IPS DF 19.7 (cell line): Measurements from ENCODE around the gene GYPC.
"Not testable (repeated sequence)": the region's sequence is repeated elsewhere in the genome, so short reads cannot be mapped to it uniquely, and the experiment has no call there.

Experiments used
- DNase-seq: peaks from one replicate; pipeline ENCODE4 v3.0.0-alpha.2; 2013; ENCODE audit warnings: low read depth, low spot score

The GYPC gene

DNA sequence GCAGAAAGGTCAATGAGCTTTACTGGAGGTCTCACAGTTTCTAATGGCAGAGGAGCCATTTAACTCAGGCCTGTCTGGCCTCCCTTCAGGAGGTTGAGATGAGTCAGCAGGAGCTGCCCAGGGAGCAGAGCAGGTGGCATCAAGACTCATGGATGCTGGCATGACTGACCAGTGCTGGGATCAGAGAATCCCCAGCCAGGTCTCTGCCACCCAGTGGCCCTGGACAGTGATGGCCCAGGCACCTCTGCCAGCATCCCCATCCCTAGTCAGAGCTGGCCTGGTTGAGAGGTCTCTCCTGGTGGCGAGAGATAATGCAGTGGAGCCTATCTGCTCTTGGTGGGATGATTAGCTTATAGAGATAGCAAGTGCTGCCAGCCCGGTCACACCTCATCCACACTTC, 43.1 kb downstream of the GYPC start:
- no peak for DNase-seq

DNA sequence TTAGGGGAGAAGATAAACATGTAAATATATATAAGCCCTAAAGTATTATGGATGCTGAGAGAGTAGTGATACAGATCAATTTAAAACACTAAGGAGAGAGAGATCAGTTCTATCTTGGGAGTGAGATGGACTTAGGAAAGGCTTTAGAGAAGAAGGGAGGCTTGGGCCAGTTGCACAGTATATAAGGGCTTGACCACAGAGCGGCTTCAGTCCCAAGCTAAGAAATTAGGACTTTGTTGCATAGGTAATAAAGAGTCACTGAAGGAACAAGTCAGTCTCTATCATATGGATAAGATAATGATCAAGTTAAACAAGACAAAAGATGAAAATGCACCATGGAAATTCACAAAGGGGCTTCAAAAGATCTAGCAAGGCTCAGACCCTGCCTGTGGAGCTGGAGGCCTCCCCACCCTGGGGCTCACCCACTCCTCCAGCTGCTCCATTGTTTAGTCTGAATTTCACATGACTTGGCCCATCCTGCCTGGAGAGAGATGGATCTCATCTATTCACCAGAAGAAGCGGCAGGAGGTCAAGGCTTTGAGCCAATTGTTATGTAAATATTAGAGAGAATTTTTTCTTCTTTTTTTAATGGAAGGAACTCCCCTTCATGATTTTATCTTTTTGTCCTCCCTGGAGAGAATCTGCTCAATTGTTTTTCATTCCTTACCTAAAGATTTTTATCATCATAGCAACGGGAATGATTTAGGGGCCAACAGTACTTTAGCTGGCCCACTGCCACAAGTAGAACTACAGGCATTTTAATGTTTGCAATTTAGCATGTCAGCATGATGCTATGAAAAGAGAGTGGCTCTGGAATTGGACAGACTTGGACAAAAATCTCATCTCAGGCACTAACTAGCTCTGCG, 44.0 kb downstream of the GYPC start:
- DNase-seq: no peak

DNA sequence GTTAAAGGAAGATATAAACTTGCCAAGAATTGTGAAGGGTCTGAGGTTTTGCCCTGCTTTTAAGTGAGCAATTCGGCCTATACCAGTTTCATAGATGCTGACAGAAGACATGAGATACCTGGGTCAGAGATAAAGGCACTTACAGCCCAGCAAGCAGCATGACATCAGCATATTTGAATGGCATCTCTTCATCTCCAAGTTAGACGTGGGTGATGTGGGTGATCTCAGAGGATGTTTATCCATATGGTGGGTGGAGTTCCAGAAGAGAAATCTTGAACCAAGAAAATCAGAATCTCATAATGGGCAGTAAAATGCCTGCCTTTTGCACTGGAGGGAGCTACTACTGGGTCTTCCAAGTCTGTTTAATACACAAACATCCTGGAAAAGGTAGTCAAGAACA, 44.7 kb downstream of the GYPC start:
- no peak for DNase-seq

- no peak for DNase-seq
Observed at GRCh38 chr2:126703311-126703710, 47.4 kb downstream of the GYPC start.

- no peak for DNase-seq
Observed at GRCh38 chr2:126704434-126705160, 48.6 kb downstream of the GYPC start.

GRCh38 chr2:126707191-126707590, 51.2 kb downstream of the GYPC start:
- DNase-seq: no peak

DNA sequence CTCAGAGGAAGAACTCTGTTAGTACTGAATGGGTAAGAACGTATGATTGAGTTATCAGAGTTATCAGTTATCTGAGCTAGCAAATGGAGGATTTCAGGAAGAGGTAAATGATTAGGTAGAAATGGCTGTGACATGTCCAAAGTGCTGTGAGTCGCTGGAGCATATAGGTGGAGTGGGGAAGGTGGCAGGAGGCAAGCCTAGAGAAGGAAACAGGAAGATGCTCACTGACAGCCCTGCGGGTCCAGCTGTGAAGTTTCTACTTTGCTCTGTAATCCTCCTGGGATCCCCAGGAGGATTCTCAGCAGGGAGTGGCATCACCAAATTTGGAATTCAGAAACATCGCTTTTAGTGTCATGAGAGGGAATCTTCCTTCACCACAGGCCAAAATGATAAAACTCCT, 52.0 kb downstream of the GYPC start:
- DNase-seq: no peak

- DNase-seq: no peak
Observed at GRCh38 chr2:126714191-126714965, 58.4 kb downstream of the GYPC start.

GRCh38 chr2:126715111-126715510, 59.2 kb downstream of the GYPC start:
- no peak for DNase-seq

- no peak for DNase-seq
Observed at GRCh38 chr2:126715576-126716406, 59.8 kb downstream of the GYPC start.

- DNase-seq: not testable (repeated sequence)
Observed at GRCh38 chr2:126717277-126717676, 61.3 kb downstream of the GYPC start.

DNA sequence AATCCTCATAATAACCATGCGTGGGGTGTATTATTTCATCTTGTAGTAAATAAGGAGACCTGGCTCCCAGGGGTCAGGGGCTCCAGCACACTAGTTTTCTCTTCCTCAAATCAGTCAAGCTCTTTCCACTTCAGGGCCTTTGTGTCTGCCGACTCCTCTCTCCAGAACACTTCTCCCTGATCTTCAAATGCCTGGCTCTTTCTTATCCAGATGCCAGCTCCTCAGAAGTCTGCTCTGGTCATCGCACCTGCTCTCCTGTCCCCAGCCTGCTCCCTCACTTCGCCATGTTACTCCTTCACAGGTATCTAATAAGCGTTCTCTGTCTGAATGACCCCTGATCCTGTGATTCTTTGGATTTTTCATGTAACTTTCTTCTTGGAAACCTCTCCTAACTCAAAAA, 62.0 kb downstream of the GYPC start:
- DNase-seq: no peak

DNA sequence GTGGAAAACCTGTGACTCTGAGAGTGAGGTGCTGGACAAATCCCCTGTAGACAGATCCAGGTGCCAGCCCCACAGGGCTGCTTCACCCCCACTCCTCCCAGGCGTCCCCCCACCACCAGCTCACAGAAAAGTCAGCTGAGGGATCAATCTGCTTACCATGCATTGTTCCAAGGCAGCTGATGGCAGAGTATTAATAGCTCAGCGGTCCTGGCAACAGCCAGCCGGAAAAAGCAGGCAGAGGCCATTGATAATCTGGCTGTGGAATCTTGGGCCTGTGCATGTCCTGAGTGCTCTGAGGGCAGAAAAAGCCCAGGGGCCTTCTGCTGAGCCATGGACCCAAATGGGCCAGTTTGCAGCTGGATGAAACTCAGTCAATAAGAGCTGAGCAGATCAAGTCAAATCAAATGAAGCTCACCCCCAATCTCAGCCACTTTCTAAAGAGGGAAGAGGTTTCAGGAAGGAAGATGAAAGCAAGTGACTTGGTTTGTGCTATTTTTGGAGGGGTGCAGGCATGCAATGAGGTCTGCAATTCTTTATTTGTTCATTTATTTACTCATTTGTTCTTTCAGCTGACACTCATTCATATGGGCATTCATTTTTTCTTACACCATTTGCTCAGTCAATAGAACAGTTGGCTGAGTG, 63.4 kb downstream of the GYPC start:
- no peak for DNase-seq

GRCh38 chr2:126719833-126720351, 63.9 kb downstream of the GYPC start:
- DNase-seq: no peak

- DNase-seq: no peak
Observed at GRCh38 chr2:126720638-126721037, 64.7 kb downstream of the GYPC start.

- no peak for DNase-seq
Observed at GRCh38 chr2:126722081-126722480, 66.1 kb downstream of the GYPC start.

- DNase-seq: no peak
Observed at GRCh38 chr2:126722546-126722945, 66.6 kb downstream of the GYPC start.

DNA sequence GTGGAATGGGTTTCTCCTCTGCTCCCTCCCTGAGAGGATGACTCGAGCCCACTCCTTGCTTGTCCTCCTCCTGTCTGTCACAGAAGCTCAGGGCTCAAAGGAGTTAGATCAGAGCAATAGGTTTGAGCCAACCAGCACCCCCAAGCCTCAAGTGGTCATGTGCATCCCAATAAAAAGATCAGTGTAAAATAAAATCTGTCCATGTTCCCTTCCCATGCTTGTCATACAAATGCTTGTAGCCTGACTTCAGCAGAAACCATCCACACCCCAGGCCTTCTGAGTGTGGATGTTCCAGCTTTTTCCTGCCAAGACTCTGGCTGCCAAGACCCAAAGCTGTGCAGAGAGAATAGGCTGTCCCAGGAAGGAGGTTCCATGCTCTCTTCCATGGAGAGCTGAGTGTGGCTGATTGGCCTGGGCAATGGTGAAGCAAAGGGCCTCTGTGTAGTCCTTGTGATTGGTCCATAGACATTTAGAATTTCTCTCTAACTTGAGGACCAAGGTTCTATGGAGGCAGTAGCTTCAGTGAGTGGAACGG, 67.4 kb downstream of the GYPC start:
- DNase-seq: no peak

GRCh38 chr2:126725580-126725979, 69.6 kb downstream of the GYPC start:
- DNase-seq: no peak

GRCh38 chr2:126729896-126730295, 73.9 kb downstream of the GYPC start:
- DNase-seq: no peak
